Stimulated activated CD8-positive, alpha-beta memory T cell treated with anti-CD3 and anti-CD28 coated beads, Interleukin-7, amount 100 ng/mL, for 4 hours (primary cell): ENCODE results near the gene TOLLIP.
A peak's percentile ranks its signal among the peaks of the same experiment; 100 is the strongest.
"Not testable (repeated sequence)": the region's sequence is repeated elsewhere in the genome, so short reads cannot be mapped to it uniquely, and the experiment has no call there.

Experiments used
- DNase-seq, 2 donors: peaks; one replicate each; pipeline ENCODE4 v3.0.0-alpha.2; 2020; ENCODE audit warnings: low read depth in 2 of 2

Gene TOLLIP

DNA sequence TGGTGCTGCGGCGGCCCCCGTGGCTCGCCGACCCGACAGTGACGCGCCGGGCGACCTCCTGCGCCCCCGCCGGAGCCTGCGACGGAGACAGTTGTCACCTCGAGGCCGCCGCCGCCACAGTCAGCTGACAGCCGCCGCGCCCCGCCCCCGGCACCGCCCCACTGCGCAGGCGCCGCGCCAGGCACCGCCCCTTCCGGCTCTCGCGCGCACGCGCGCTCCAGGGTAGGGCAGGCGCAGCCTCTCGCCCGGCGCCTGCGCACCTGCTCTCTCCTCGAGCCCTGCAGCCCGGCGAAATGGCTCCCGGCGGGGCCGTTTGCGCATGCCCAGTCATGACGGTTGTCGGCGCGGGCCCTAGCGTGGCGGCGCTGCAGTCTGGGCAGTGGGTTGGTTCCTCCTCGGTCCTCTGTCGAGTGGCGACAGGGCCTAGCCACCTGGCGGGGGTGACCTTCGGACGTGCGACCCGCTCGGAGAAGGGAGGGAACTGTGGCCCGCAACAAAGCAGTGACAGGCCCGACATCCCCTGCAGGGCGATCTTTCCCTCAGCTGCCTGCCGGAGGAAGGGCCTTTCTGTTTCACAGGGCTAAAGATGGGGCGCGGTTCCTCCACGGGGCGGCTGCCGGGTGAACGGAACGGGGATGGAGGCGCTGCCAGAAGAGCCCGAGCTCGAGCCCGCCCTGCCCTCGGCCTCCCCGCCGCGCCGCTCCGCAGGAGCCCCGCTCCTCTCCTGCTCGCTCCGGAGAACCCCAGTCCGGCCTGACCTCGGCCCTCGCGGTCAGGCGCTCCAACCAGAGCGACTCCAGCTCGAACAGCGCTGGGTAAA, at the start of gene TOLLIP:
Gene TOLLIP, minus strand, starts transcription at position 135 of the 820 bp plus-strand sequence. Its CDS starts 134 bp downstream, at position 1.
- DNase-seq, result peak; percentile 93 to 96

DNA sequence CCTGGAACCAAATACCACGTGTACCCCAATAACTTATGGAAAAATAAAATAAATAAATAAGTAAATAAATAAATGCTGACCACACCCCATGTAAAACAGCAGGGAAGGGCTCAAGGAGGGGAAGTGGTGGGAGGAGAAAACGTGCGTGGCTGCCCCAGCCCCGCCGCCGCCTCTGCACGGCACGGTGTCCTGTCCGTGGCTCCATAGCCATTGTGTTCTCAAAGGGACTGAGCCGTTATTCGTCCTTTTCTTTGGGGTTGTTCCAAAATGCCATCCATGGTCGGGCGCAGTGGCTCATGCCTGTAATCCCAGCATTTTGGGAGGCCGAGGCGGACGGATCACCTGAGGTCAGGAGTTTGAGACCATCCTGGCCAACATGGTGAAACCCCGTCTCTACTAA, 49.5 kb upstream of the TOLLIP start:
- DNase-seq, result not testable (repeated sequence)

DNA sequence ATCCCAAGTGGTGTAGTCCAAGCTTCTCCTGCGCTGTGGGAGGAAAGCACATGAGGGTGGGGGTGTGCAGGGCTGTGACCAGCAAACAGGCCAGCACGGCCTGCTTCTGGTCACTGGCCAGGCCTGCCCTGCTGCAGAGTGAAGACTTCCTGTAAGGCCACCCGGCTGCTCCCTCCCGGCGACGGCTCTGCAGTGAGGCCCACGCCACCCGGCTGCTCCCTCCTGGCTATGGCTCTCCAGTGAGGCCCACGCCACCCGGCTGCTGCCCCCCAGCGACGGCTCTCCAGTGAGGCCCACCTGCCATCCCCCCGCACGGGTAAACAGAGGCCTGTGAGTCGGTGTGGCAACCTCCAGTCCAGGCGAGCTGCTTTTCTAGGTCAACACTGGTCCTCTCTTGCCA, 48.9 kb upstream of the TOLLIP start:
- DNase-seq, result no peak

DNA sequence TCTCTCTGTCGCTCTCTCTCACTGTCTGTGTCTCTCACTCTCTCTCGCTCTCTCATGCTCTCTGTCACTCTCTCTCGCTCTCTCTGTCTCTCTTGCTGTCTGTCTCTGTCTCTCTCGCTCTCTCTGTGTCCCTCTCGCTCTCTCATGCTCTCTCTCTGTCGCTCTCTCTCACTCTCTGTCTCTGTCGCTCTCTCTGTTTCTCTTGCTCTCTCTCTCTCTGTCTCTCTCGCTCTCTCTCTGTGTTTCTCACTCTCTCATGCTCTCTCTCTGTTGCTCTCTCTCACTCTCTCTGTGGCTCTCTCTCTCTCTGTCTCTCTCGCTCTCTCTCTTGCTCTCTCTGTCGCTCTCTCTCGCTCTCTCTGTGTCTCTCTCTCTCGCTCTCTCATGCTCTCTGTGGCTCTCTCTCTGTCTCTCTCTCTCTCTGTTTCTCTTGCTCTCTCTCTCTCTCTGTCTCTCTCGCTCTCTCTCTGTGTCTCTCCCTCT, 47.1 kb upstream of the TOLLIP start:
- DNase-seq, result no peak

DNA sequence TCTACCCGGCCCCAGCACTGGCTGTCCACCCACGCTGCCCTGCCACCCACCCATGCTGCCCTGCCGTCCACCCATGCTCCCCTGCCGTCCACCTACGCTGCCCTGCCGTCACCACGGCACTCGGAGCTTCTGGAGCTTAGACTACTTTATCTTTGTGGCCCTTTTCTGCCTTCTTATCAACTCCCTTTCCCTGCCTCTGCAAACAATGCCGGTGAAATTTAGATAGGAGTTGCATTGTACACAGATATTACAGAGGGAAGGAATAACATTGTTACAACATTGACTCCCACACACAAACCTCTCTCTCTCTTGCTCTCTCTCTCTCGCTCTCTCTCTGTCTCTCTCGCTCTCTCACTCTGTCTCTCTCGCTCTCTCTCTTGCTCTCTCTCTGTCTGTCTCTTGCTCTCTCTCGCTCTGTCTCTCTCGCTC, 46.6 kb upstream of the TOLLIP start:
- no peak for DNase-seq

DNA sequence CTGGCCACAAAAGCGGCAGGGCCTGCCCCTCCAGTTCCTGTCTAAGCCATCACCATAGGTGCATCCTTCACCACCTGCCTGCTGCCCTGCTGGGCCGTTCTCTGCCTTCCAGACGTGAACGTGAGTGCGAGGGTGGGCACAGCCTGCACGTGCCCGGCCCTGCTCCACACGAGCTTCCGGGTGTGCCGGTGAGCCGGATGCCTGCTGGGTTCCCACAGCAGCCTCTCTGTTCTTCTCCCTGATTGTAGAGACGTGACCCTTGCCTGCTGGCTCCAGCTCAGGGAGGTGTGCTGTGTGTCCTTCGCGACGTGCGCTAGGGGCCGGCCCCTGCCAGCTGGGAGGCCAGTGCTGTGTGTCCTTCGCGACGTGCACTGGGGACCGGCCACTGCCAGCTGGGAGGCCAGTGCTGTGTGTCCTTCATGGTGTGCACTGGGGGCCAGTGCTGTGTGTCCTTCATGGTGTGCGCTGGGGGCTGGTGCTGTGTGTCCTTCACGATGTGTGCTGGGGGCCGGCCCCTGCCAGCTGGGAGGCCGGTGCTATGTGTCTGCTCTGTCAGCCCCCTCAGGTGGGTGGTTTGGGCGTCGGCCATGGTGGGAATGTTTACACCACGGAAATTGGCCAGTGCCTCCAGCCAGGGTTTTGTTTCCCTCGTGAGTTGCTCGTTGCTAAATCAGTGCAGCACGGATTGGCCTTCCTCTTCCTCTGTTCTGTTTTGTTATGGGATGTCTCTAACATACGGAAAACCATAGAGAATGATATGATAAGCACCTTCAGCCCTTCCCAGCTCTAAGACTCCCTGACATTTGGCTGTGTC, 44.9 kb upstream of the TOLLIP start:
- DNase-seq, result no peak

DNA sequence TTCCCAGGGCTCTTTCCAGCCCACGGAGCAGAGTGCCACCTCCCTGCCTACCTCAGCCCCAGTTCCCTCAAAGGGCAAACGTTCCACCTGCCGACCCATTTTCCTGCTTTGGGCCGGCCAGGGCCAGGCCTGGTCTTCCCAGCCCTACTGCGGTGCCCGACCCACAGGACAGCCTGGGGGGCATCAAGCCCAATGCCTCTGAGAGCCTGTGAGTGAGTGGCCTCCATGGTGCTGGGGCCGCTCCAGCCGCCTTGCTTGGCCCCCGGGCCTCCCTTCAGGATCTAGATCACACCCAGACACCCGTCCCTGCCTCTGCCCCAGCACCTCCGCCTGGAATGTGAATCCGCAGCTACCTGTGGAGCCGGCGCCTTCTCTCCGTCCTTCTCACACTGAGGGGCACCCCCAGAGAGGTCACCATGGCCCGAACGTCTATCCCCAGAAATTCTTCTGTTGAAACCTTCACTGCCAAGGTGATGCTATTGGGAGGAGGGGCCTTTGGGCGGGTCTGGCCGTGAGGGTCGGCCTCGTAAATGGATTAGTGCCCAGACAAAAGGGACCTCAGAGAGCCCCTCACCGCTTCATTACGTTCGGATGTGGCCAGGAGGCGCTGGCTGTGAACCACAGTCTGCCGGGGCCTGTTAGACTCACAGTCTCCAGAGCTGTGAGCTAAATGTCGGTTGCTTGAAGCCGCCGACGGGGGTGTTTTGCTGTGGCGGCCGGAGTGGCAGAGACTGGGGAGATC, 44.1 kb upstream of the TOLLIP start:
- DNase-seq, result no peak

DNA sequence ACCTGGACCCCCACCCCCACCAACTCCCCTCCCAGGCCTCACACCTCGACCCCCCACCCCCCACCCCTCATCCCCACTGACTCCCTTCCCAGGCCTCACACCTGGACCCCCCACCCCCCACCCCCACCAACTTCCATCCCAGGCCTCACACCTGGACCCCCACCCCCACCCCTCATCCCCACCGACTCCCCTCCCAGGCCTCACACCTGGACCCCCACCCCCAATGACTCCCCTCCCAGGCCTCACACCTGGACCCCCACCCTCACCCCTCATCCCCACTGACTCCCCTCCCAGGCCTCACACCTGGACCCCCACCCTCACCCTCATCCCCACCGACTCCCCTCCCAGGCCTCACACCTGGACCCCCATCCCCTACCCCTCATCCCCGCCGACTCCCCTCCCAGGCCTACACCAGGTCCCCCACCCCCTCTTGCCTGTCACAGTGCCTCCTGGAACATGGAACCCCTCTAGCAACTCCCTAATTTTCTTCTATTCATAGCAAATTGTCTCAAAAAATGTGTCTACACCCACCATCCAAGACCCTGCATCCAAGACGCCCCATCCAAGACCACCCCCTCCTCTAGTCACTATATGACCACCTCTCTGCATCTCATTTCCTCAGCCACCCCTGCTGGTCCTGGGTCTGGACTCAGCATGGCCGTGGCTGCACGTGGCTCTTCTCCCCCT, 43.4 kb upstream of the TOLLIP start:
- DNase-seq, result no peak

DNA sequence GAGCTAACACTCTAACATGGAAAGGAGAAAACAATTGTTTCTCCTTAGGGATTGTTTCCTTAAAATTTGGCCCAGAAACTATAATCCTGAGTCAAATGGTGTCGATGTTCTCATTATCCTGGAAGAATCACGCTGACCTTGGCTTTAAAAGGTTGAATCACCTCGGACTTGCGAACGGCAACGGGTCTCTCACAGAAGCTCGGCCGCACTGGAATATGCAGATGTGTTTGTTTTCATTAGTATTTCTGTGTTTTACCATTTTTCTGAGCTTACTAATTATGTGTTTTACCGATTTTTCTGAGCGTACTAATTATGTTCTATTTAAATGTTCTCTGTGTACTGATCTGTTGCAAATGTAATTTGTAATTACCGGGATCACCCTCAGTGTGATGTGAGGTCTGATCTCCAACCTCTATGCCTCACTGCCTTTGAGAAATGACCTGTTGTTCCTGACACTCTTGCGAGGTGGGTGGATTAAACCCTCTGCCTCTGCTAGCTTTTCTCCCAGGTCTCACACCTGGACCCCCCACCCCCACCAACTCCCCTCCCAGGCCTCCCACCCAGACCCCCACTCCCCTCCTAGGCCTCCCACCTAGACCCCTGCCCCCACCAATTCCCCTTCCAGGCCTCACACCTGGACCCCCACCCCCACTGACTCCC, 42.0 kb upstream of the TOLLIP start:
- DNase-seq, result no peak

DNA sequence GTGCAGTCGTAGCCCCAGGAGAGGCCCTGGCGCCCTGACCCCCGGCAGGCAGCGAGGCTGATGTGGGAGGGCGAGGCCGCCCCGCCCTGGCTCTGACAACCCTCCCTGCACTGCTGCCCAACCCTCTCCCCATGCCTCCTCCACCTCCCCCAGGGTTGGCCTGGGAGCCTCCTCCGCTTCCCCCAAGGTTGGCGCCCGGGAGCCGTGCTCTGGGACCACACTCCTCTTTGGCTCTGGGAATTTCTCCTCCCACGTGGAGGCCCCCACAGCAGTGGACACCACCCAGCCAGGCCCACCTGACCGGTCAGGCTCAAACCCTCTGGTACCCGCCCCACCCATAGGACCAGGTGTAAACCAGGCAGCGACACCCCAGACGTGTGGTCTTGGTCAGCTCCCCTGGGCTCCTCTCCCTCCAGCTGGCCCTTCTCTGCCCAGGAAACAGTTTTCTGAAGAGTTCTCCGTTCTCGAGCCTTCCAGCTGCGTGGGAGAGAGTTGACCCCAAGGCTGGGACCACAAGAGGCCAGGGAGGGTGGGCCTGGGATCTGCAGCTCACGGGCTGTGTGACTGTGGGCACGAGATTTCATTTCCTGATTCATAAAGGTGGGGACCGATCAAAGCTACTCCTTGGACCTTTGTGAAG, 40.8 kb upstream of the TOLLIP start:
- no peak for DNase-seq

DNA sequence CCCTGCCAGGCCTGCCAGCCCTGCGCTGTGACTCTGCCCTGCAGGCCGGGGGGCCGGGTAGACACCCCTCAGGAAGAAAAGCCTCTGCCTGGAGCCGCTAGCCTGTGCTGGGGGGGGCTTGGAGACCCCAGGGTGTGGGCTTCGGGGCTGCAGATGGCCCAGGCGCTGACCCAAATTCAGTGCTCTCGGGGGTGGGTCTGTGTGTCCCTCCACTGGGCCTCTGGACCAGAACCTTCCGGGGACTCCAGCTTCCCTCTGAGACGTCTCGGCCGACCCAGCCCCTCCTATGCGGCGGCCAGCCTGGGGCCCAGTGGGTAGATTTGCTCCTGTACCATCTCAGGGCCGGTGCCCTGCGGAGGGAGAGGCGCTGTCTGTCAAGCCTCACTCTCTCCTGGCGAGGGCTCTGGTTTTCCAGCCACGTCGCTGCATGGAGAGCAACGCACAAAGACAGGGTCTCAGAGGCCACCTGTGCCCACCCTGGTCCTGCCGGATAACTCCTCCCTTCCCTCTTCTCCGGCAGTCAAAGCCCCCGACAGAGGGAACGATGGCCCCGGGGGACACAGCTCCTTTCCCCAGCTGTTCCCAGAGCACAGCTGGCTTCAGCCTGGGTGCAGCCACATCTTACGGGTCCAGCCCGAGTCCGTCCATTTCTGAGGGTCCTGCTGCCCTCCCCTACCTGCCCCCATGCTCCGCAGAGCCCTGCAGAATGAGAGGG, 40.1 kb upstream of the TOLLIP start:
- no peak for DNase-seq

DNA sequence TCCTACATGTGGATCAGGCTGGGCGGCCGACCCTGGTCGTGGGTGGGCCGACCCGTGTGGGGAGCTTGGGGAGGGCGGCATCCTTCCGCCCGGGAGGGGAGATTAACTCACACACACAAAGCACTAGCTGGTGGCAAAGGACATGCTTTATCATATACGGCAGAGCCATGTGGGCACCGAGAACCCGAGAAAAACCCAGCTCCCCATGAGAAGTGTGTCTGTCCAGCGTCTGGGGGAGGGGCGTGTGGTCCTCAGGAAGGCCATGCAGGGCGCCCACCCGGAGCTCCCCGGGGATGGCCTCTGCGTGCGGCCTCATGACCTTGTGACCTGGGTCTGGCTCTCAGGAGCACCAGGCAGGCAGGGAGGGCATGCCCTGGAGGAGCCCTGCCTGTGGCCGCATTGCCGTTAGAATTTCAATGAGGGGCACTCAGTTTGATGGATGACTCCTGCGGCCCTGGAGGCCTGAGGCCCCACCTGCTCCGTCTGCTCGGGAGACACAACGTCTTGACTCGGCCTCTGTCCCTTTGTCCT, 39.4 kb upstream of the TOLLIP start:
- no peak for DNase-seq

DNA sequence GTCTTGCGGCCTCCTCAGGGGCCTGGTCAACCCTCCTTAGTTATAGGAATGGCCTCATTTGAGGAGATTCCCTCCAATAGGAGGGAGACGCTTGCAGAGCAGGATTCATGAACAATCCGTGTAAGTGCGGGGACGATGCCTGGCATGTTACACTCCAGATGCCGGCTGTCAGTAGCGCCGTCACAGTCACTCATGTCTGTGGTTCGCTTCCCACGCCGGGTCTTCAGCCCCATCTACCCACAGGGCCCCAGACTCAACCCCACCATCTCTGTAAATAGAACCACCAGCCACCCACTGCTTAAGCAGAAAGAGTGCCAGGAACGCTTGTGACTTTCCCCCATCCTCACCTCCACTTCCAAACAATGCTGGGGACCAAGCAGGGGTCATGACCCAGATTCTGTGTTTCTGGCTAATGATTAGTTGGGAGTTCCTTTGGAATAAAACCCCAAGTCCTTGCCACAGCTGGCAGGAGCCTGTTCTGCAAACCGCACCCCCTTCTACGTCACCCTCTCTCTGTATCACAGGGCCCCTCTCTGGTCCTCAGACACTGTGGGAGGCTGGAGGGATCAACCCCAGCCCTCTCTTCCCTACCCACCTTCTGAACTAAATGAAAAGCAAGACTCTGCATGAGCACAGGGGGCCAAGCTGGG, 38.8 kb upstream of the TOLLIP start:
- no peak for DNase-seq

DNA sequence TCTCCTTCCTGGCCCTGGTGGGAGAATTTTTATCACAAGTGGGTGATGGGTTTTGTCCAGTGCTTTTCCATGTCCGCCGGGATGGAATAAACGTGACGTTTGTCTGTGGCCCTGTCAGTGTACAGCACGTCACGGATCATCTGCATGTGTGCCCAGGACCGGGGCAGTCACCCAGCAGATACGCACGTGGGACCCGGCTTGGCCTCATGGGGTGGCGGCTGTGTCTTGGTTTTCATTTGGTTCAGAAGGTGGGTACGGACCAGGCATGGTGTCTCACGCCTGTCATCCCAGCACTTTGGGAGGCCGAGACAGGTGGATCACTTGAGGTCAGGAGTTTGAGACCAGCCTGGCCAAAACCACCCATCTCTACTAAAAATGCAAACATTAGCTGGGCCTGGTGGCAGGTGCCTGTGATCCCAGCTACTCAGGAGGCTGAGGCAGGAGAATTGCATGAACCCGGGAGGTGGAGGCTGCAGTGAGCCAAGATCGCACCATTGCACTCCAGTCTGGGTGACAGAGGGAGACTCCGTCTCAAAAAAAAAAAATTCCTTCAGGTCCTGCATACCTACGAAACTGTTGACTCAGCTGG, 38.1 kb upstream of the TOLLIP start:
- DNase-seq, result not testable (repeated sequence)

DNA sequence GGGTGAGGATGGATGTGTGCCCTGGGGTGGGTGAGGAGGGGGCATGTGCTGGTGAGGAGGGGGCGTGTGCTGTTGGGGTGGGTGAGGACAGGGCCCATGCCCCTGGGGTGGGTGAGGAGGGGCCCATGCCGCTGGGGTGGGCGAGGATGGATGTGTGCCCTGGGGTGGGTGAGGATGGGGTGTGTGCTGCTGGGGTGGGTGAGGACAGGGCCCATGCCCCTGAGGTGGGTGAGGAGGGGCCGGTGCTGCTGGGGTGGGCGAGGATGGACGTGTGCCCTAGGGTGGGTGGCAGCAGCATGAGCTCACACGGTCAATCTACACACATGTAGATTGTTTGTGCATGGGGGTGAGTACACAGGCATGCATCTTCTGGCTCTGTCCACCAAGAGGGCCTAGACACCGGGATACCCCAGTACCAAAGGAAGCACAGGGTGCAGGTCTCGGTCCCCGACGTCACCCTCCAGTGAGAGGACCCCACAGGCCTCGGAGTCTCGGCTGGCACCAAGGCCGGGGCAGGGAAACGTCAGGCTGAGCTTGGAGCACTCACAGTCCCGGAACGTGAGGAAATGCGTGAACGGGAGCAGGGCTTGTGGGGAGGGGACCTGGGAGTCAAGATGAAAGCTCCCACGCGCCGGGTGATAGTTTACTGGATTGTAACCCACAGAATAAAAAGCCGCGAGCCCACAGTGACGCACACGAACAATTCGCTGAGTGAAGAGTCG, 37.4 kb upstream of the TOLLIP start:
- DNase-seq, result no peak

DNA sequence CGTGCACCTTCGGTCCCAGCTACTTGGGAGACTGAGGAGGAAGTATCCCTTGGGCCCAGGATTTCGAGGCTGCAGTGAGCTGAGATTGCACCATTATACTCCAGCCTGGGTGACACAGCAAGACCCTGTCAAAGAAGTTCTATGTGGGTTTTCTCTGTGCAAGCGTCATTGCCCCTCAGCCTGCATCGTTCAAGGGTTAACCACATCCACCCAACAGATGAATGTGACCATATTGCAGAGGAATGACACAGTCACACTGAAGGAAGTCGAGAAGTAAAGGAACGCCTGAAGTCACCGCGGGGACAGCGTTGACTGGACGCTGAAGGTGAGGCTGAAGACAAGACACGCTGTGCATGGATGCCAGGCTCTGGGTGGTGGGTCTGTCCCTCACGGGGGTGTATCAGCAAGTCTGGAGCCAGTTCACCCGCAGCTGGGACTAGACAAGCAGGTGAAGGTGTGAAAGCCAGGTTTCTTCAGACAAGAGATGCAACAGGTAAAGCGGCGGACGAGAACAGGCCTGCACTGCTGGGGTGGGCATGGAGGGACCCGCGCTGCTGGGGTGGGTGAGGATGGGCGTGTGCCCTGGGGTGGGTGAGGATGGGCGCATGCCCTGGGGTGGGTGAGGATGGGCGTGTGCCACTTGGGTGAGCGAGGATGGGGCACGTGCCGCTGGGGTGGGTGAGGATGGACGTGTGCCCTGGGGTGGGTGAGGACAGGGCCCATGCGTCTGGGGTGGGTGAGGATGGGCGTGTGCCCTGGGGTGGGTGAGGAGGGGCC, 36.5 kb upstream of the TOLLIP start:
- no peak for DNase-seq

DNA sequence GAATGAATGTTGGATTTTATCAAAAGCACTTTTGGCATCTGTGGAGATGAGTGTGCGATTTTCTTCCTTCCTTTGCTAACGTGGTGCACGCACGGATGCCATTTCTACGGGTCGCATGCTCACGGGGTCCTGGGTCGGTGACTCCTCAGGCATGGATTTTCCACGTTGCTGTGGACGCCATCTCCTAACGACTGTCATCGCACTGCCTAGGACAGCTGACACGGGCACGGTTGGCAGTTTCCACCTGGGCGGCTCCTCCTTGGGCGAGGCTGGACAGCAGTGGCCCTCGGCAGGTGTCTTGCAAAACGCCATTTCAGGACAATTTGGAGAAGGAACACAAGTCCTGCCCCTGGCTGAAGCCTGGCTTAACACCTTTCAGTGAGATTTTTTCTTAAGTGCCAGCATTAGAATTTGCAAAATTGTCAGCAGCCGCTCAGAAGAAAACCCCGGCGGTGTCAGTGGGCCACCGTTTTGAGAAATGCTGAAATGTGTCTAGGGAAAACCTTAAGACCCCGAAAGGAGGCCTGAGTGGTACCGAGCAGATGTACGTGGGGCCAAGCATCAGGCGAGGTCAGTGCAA, 34.7 kb upstream of the TOLLIP start:
- DNase-seq, result no peak
